Left lung (tissue), 10 donors: ENCODE results near the gene HJURP. TPM values are rescaled to one million over a fixed set of nuclear protein-coding genes. Genes with fewer than 3 reads are reported as not detected.

Experiments
- ATAC-seq: fragments of 200-7000 bp; cut with Tn5 transposase; one replicate; pipeline ENCODE4 v1.9.1; 2020; ENCODE audit warnings: moderate library complexity
- DNase-seq, 4 donors: peaks; one replicate each; pipeline ENCODE4 v3.0.0-alpha.2; 2013 to 2020
- H3K27ac ChIP-seq, 2 donors: fragments of 200-600 bp; sonication (generic) in 1 of 2; one replicate each; pipeline versions ENCODE4 v1.5.0 to v1.8.0; 2020 to 2021
- H3K27me3 ChIP-seq, 2 donors: fragments of 200-600 bp; sonication (generic) in 1 of 2; one replicate each; pipeline versions ENCODE4 v1.5.0 to v1.8.0; 2020 to 2021
- H3K36me3 ChIP-seq, 2 donors: fragments of 200-600 bp; sonication (generic) in 1 of 2; one replicate each; pipeline versions ENCODE4 v1.5.0 to v1.8.0; 2020 to 2021
- H3K4me1 ChIP-seq, 2 donors: fragments of 200-600 bp; one replicate each; pipeline ENCODE4 v1.8.0; 2021
- H3K4me3 ChIP-seq, 2 donors: fragments of 200-600 bp; sonication (generic) in 1 of 2; one replicate each; pipeline versions ENCODE4 v1.5.0 to v1.8.0; 2020 to 2021; ENCODE audit warnings: mild to moderate bottlenecking in 1 of 2
- H3K9me3 ChIP-seq, 2 donors: fragments of 200-600 bp; sonication (generic) in 1 of 2; one replicate each; pipeline versions ENCODE4 v1.5.0 to v1.8.0; 2020 to 2021
- intact Hi-C, 2 donors: fragments of 100-400 bp; cut with DNase I; formaldehyde crosslinking; loops; one replicate each; pipeline versions ENCODE4 v1.11.2 to v1.14.2; 2022
- polyA plus RNA-seq, 6 donors: library from polyadenylated mRNA; unstranded; fragments of 120-200 nt; gene quantifications; one replicate each; pipeline ENCODE4 v1.2.1, GENCODE V29; 2013; ENCODE audit not compliant: insufficient read length in 6 of 6
- total RNA-seq, 2 donors: library from RNA; stranded (reverse); fragmentation: NEBNext Ultra II Directional; extraction: Animal tissue kit (Norgen Biotek cat#: 25700); gene quantifications; one replicate each; pipeline ENCODE4 v1.2.1, GENCODE V29; 2021
- TF ChIP-seq, protein P1 (sequence below), 2 donors: fragments of 200-600 bp; sonication (generic) in 1 of 2; IDR thresholded peaks; one replicate each; pipeline versions ENCODE4 v1.5.0 to v1.8.0; 2021; ENCODE audit warnings: antibody characterized with exemption in 2 of 2
- donor health status: DM: no; HTN: yes; CAD: no.
- donor health status: DM: no; HTN: no; CAD: no.

Gene HJURP
- total and polyA plus RNA-seq, 8 donors, result 1.8 to 38.8 (median 19.2) TPM

DNA sequence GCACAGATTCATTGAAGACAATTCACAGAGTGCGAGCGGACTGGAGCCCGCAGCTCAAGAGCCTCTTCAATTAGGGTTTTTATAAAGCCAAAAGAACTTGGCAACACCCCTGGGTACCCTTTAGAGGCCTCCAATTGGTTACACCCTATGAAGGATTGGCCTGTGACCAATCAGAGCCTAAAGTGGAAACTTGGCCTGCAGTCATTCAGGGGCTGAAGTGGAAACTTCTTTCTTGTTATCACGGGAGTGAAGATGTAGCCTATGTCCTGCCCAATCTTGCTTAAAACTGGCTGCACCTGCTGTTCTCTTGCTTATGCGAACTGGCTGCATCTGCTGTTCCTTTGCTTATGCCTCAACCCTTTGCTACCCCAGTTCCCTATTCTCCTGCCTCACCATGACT is 1.8 kb upstream of the HJURP start:
- Histone ChIP-seq H3K4me1 (peaks cover 4 to 39% of the 10 kb centered on the region in 2 donors), H3K27ac (no peak overlapping the region), H3K4me3 (no peak overlapping the region), H3K27me3 (peaks cover 0 to 9% of the 10 kb centered on the region in 2 donors), H3K9me3 (no peaks in the 10 kb centered on the region), H3K36me3 (no peaks in the 10 kb centered on the region)
- intact Hi-C loops, result no loop called here
- DNase-seq, result no peak
- TF ChIP-seq, protein P1, sequence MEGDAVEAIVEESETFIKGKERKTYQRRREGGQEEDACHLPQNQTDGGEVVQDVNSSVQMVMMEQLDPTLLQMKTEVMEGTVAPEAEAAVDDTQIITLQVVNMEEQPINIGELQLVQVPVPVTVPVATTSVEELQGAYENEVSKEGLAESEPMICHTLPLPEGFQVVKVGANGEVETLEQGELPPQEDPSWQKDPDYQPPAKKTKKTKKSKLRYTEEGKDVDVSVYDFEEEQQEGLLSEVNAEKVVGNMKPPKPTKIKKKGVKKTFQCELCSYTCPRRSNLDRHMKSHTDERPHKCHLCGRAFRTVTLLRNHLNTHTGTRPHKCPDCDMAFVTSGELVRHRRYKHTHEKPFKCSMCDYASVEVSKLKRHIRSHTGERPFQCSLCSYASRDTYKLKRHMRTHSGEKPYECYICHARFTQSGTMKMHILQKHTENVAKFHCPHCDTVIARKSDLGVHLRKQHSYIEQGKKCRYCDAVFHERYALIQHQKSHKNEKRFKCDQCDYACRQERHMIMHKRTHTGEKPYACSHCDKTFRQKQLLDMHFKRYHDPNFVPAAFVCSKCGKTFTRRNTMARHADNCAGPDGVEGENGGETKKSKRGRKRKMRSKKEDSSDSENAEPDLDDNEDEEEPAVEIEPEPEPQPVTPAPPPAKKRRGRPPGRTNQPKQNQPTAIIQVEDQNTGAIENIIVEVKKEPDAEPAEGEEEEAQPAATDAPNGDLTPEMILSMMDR (IDR thresholded peaks at IDR 0.05), result no peak
- no peak for ATAC-seq

DNA sequence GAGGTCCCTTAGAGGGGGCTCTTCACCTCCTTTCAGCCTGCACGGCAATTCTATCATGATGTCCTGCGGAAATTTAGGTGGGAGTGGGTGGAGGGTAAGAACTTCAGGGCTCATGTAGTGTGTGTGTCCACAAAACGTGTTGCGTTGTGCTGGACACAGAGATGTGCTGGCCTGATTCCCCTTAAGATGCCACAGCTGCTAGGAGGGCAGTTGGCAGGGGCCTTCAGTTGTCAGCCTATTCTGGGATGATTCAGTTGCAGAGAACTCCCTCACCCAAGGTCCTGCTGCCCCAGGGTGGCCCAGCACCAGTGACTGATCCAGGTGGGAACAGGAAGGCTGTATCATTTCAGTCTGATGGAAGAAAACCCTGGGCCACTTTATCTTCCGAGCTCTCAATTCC is 1.0 kb upstream of the HJURP start:
- peaks cover 4 to 39% of the 10 kb centered on the region in 2 donors for H3K4me1 ChIP-seq
- H3K4me3 ChIP-seq, result no peak overlapping the region
- DNase-seq (no peak), ATAC-seq (no peak)
- no peaks in the 10 kb centered on the region for H3K36me3 ChIP-seq
- H3K27me3 ChIP-seq, result peaks cover 0 to 9% of the 10 kb centered on the region in 2 donors
- H3K9me3 ChIP-seq, result no peaks in the 10 kb centered on the region
- H3K27ac ChIP-seq, result no peak overlapping the region
- intact Hi-C loops, result no loop called here
- TF ChIP-seq, protein P1 (IDR thresholded peaks at IDR 0.05), result no peak

DNA sequence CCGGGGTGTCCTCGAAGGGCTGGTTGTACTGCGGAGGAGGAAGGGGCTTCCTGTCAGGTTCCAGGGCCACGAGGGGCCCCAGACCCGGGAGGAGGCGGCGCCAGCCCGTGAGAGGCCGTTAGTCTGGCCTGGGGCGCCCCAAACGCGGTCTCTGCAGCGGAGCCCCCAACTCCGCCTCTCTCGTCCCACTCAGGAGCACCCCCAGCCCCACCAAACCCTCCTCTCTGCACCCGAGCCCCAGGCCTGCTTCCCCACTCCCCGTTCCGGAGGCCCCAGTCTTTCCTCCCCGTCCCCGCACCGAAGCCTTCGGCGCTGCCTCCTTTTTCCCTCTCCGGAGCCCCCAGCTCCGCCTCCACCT is 473 bp downstream of the HJURP start:
- DNase-seq (peak in 1 of 4 donors; percentile 80), ATAC-seq (no peak)
- H3K4me3 ChIP-seq, result peak overlapping the region; percentile 71 to 74
- peaks cover 0 to 9% of the 10 kb centered on the region in 2 donors for H3K27me3 ChIP-seq
- H3K4me1 ChIP-seq, result peaks cover 4 to 39% of the 10 kb centered on the region in 2 donors
- peaks cover 0 to 3% of the 10 kb centered on the region in 2 donors for H3K36me3 ChIP-seq
- intact Hi-C loops, result no loop called here
- TF ChIP-seq, protein P1 (IDR thresholded peaks at IDR 0.05), result no peak
- H3K9me3 ChIP-seq, result no peaks in the 10 kb centered on the region
- no peak overlapping the region for H3K27ac ChIP-seq

DNA sequence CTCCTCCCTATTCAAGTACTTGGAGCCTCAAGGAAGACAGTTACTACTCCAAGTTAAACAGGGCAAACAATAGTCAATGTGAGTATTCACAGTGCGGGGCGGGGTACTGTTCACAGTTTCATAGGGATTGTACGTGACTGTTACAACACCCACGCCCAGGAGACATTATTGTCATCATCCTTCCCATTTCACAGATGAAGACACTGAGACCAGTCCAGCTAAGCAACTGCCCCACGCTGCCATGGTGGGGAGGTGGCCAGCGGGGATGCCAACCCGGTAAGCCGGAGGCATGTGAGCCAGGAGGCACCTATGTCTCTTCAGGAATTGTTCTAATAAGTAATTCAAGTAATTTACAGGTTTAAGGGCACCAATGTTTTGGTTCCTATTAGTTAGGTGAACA is 982 bp downstream of the HJURP start:
- H3K9me3 ChIP-seq, result no peaks in the 10 kb centered on the region
- H3K27me3 ChIP-seq, result peaks cover 0 to 9% of the 10 kb centered on the region in 2 donors
- ATAC-seq (no peak), DNase-seq (no peak)
- H3K27ac ChIP-seq, result no peak overlapping the region
- H3K4me1 ChIP-seq, result peaks cover 4 to 39% of the 10 kb centered on the region in 2 donors
- peak overlapping the region; percentile 71 to 74 for H3K4me3 ChIP-seq
- peaks cover 0 to 3% of the 10 kb centered on the region in 2 donors for H3K36me3 ChIP-seq
- TF ChIP-seq, protein P1 (IDR thresholded peaks at IDR 0.05), result no peak
- intact Hi-C loops, result no loop called here

DNA sequence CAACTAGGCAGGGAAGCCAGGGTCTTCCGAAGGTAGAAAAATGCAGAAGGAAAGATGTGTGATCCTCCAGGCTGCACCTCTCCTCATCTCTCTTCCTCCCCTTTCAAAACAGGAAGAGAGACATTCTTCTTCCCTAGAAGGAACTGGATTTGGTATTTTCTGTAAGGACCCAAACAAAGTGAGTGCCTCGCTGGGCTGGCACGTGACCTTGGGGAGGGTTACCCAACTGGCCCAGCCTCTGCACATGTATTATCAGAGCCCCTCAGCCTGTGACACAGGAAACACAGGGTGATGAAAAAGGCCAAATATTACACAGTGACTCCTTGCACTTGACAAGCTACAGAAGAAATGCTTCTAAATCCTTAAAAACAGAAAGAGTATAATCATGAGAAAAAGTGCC is 2.3 kb downstream of the HJURP start:
- no peak for ATAC-seq
- Histone ChIP-seq H3K4me1 (peaks cover 4 to 34% of the 10 kb centered on the region in 2 donors), H3K4me3 (no peak overlapping the region), H3K27me3 (peaks cover 0 to 9% of the 10 kb centered on the region in 2 donors), H3K27ac (peak overlapping the region in 1 of 2 donors; percentile 41), H3K36me3 (peaks cover 0 to 4% of the 10 kb centered on the region in 2 donors), H3K9me3 (no peaks in the 10 kb centered on the region)
- peak in 1 of 4 donors; percentile 65 for DNase-seq
- intact Hi-C loops, result no loop called here
- TF ChIP-seq, protein P1 (IDR thresholded peaks at IDR 0.05), result no peak
